D721Med (cell line): ENCODE results near the gene CADM1.

Experiments used
- DNase-seq: peaks from one replicate; pipeline ENCODE4 v3.0.0; 2011; ENCODE audit warnings: low spot score; ENCODE audit not compliant: insufficient read length
- FAIRE-seq: peaks from 2 replicates; lab custom pipeline; 2011; peaks lifted over from hg19 to GRCh38; lab: Jason Lieb, UNC
- CTCF ChIP-seq: IDR thresholded peaks from 2 replicates; pipeline ENCODE4 v1.5.1; 2012; ENCODE audit warnings: mild to moderate bottlenecking, control low read depth; ENCODE audit not compliant: insufficient read depth; ENCODE audit errors: missing control alignments

The CADM1 gene

GRCh38 chr11:115515647-115516395 lies 11.6 kb upstream of the CADM1 start:
- no peak for DNase-seq
- FAIRE-seq: no peak
- no peak for TF ChIP-seq CTCF

- no peak for DNase-seq
- TF ChIP-seq CTCF: no peak
- no peak for FAIRE-seq
Observed at GRCh38 chr11:115506954-115507675, 2.9 kb upstream of the CADM1 start.

GRCh38 chr11:115505175-115505574 lies 960 bp upstream of the CADM1 start:
- no peak for DNase-seq
- FAIRE-seq: no peak
- TF ChIP-seq CTCF: no peak

GRCh38 chr11:115503886-115504275 lies 334 bp downstream of the CADM1 start:
- DNase-seq: no peak
- no peak for TF ChIP-seq CTCF
- no peak for FAIRE-seq

- DNase-seq (no peak), FAIRE-seq (no peak)
Observed at GRCh38 chr11:115503083-115503885, 931 bp downstream of the CADM1 start.

GRCh38 chr11:115502636-115503082 lies 1.6 kb downstream of the CADM1 start:
- FAIRE-seq: no peak
- no peak for DNase-seq
- TF ChIP-seq CTCF: no peak

More at GRCh38 chr11:115503083-115503885, 931 bp downstream of the CADM1 start:
- TF ChIP-seq CTCF: peak; percentile 51
